GM19023 (cell line): Measurements from ENCODE around the gene EFHC2.

Experiments used
- ATAC-seq: cut with Tn5 transposase; IDR thresholded peaks from one replicate; pipeline ENCODE4 v1.9.1; 2021; ENCODE audit warnings: mild to moderate bottlenecking, moderate library complexity; ENCODE audit not compliant: unreplicated experiment

Gene EFHC2

DNA sequence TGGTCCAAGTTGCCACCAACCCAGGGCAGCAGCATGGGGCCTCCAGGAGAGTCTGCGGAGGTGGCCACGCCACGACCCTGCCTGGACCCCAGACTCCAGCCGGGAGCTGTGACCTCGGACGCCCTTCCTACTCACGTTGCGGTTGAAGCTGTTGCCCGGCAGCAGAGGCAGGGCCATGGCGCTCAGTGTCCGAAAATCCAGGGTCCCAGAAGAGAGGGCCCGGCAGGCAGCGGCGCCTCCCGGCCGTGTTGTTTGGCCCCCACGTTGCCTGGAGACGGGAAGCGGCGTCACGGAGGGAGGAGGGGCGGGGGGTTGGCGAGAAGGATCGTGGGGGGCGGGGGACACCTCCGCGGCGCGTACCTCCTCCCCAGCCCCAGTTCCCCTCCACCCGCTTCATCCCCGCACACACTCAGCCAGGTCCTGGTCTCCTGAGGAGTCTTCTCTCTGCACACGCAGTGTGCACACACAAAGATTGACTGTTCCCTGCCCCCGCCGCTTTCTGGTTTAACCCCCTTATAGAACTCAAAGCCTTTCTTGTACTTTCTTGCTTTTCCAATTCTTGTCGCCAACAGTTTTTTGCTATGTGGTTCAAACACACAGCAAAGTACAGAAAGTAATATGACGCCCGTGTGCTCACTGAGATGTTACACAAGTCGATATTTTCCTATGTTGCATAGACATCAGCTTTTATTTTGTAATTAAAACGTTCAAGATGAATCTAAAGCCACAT is at the start of gene EFHC2:
Gene EFHC2 (minus strand): TSS at position 261 of the 730 bp plus-strand sequence. CDS start 84 bp downstream, at position 177.
- peak; percentile 40 for ATAC-seq

DNA sequence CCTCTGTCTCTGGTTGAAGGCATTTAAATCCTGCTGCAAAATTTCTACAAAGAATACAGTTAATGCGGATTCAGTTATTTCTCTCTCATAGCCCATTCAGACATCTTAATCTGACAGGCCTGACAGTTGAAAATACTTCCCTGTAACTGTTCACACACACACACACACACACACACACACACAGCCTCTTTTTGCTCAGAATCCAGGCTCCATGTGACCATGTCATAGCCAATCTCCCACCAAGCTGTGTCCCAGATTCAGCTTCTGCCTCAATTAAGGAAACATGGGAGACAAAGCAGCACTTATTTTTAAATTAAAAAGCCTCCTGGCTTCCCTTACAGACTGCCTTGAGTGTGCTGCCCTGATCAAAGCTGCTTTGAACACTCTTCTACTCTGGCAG is 49.3 kb upstream of the EFHC2 start:
- ATAC-seq = no peak

DNA sequence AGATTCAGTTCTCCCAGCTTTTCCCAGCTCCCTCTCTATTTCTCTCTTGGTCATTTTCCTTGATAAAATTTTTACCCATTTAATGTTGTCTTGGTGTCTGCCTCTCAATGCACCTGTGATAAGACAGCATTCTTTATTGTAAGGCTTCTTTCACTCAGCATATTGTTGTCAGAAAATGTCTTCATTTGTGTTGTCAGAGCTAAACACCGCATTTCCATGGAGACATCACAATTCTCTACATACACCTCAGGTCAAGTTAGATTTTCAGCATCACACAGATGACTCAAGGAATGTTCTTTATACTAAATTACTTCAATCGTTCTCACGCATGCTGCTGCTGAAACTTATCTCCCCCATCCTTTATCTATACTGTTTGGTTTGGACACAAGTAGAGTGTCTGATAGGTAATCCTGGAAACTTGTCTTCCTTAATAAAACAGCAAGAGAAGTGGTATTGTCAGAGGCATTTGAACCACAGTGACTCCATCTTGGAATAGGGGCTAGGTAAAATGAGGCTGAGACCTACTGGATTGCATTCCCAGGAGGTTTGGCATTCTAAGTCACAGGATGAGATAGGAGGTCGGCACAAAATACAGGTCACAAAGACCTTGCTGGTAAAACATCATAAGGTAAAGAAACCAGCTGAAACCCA is 41.3 kb upstream of the EFHC2 start:
- no peak for ATAC-seq

DNA sequence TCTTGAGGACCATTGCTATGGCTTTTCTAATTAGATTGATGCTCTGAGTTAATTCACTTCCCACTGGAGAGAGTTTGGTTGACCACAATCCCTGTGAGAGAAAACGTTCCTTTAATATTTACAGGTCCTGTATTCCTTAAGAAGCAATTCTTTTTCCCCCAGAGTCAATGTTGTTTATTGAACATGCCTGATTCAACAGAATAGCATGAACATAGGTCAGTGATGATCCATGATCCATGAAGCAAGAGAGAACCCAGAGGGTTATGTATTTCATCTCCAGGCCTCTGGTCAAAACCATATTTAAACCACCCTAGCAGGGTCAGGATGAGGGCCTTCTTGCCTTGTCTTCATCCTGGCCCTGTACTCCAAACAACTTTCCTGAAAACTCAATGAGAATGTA is 39.4 kb upstream of the EFHC2 start:
- ATAC-seq = no peak

GRCh38 chrX:44352758-44353157 is 9.3 kb upstream of the EFHC2 start:
- ATAC-seq = no peak

GRCh38 chrX:44349561-44349960 is 6.1 kb upstream of the EFHC2 start:
- no peak for ATAC-seq

DNA sequence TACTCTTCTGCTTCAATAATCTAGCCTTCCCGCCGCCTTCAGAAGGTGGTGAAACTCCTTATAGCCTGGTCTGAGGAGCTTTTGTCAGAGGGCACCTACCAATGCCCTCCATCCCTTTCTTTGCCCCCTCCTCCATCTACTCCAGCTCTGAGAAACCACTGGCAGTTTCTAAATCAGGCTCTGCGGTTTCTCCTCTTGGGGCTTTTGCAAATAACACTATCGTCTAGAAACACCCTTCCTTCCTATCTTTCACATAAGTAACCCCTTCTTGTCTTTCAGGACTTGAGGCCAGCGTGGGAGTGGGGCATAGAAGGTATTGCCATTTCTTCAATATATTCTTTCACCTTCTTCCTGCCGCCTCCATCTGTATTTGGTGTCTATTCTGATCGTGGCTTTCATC is 1.2 kb upstream of the EFHC2 start:
- ATAC-seq = peak; percentile 5

- peak; percentile 52 for ATAC-seq
Measured at GRCh38 chrX:44344194-44344593, 722 bp upstream of the EFHC2 start.

- no peak for ATAC-seq
Measured at GRCh38 chrX:44342866-44343265, 606 bp downstream of the EFHC2 start.

DNA sequence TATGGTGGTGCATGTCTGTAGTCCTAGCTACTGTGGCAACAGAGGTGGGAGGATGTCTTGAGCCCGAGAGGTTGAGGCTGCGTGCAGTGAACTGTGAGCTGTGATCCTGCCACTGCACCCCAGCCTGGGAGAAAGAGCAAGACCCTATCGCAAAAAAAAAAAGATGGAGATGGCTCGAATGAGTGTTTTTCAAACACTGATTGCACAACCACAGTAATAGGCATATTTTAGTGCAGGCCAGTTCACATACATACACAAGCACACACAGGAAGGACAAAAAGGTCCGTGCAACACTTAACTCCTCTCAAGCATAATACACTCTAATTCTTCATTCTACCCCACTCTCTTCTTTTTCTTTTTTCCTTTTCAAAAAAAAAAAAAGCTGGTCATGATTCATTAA is 5.1 kb downstream of the EFHC2 start:
- ATAC-seq = no peak

GRCh38 chrX:44332437-44332836 is 11.0 kb downstream of the EFHC2 start:
- no peak for ATAC-seq

GRCh38 chrX:44330227-44330626 is 13.2 kb downstream of the EFHC2 start:
- no peak for ATAC-seq

DNA sequence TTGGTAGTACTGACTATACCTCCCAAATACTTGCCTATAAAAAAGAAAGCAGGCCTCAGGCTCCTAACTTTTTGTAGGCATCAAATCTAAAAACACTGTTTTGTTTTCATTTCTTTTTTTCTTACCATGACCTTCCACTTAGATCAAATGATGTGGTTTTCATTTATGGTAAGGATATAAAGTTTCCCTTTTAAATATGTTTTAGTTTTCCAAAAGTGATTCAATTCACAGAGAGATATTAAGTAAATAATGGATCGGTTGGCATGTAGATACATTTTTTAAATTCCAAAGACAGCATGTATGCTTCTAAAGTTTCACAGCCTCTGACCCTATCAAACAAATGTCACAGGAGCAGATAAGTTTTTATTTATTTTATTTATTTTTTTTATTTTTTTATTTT is 23.9 kb downstream of the EFHC2 start:
- no peak for ATAC-seq

- no peak for ATAC-seq
Measured at GRCh38 chrX:44317181-44317580, 26.3 kb downstream of the EFHC2 start.

- no peak for ATAC-seq
Measured at GRCh38 chrX:44314808-44315207, 28.7 kb downstream of the EFHC2 start.

- ATAC-seq = no peak
Measured at GRCh38 chrX:44314259-44314734, 29.2 kb downstream of the EFHC2 start.

GRCh38 chrX:44312421-44312820 is 31.1 kb downstream of the EFHC2 start:
- ATAC-seq = no peak

DNA sequence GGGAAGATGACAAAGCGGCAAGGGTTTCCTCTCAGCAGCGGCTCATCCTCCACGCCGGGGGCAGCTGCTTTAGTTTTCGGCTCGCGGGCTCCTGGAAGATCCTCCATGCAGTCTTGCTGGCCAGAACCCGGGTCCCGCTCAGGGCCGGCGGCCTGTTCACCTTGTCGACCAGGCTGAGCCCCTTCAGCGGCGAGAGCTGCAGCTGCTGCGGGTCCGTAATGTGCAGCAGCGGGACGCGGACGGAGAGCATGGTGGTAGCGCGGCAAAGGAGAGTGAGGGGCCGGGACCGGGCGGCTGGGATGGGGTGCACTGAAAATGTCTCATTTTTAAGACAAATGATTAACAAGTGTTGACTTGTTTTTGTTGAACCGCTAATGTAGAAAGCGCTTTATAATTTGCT is 33.2 kb downstream of the EFHC2 start:
- ATAC-seq = no peak

- no peak for ATAC-seq
Measured at GRCh38 chrX:44308869-44309268, 34.6 kb downstream of the EFHC2 start.

DNA sequence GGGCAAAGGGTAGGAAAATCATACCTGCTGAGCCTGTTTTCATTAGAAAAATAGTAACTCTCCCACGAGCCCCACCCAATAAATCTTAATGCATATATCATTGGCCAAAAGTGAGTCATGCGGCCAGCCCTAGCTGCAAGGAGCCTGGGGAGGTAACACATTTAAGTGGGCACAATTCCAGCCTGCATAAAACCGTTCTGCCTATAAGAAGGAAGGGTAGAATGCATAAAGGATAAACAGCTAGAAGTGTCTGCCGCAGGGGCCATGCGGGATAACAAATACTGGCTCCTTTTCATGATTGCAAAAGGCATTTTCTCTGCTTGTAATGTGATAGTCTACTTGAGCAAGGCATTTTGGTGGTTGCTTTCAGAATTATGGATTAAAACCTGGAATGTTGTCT is 37.1 kb downstream of the EFHC2 start:
- no peak for ATAC-seq

DNA sequence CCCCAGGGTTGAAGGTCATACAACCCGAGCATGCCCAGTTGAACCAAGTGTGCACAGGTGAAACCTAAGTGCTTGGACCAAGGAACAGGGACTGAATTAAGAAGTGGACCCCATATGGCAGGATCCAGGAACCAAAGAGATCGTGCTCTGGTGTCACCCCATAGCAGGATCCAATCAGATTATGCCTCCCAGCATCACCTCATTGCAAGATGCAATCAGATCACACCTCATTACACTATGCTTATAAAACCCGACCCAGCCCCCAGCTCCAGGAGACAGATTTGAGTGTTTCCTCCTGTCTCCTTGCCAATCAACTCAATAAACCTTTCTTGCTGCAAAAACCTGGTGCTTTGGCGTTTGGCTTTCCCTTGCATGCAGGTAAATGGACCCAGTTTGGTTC is 37.6 kb downstream of the EFHC2 start:
- ATAC-seq = no peak

GRCh38 chrX:44303119-44303518 is 40.4 kb downstream of the EFHC2 start:
- no peak for ATAC-seq

- ATAC-seq = no peak
Measured at GRCh38 chrX:44299177-44299576, 44.3 kb downstream of the EFHC2 start.
